Epithelial cell of proximal tubule (primary cell): ENCODE data around the gene BICRA. TPM values are rescaled to one million over a fixed set of nuclear protein-coding genes. Genes with fewer than 3 reads are reported as not detected.

Source experiments
- DNase-seq: peaks from one replicate; pipeline ENCODE4 v3.0.0-alpha.2; 2011; ENCODE audit warnings: low read depth
- H3K4me3 ChIP-seq: 2 replicates; pipeline ENCODE4 v1.5.1; 2011; ENCODE audit warnings: low read depth, mild to moderate bottlenecking, low read length
- total RNA-seq: library from RNA; depleted of rRNA; stranded (reverse); fragments of >200 nt; gene quantifications from 2 replicates; pipeline ENCODE4 v1.2.3, GENCODE V29; 2015
- TF ChIP-seq, protein P1 (sequence below): conservative IDR thresholded peaks from 2 replicates; pipeline ENCODE4 v1.5.1; 2012; ENCODE audit warnings: low read depth, mild to moderate bottlenecking, low read length

Gene BICRA
- 2.1 and 2.7 TPM in 2 replicates for total RNA-seq

DNA sequence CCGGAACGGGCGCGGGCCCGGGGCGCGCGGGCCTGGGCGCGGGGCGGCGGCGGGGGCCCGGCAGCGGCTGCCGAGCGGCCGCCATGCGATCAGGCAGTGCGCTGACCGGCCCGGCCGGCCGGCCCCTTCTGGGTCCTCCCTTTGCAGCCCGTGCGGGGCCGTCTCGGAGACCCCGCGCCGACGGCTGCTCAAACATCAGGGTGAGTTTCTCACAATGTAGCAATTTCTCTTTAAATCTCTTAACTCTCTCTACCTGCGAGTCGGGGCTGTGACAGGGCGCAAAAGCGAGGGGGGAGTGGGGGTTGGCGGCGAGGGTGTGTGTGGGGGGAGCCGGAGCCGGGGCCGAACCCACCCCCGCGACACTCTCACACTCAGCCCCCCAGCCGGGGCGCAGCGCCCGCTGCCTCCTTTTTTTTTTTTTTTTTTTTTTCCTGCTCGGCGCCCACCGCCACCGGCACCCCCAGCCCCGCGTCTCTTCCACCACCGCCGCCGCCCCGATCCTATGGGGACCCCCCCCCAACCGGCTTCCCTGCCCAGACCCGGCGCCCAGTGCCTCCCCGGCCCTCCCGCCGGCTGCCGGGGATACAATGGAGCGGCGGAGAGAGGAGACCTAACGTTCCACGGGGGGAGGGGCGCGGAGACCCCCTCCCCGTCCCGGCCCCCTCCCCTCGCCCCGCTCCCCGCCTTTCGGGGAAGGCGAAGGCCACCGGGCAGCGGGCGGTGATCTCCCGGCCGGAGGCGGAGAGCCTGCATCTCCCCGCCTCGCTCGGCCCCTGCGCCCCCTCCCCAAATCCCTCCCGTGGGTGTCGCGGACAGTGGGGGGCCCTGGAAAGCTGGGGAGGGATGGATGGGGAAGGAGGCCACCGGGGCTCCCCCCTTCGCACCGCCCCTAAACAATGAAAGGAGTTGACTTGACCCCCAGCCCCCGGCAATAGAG is at the start of gene BICRA:
Gene BICRA (plus strand): TSS at position 166 of the 937 bp plus-strand sequence. CDS start 64,441 bp downstream, outside the sequence.
- H3K4me3 ChIP-seq: peak within 1 kb of the TSS; percentile 99
- no peak for DNase-seq
- TF ChIP-seq, protein P1, sequence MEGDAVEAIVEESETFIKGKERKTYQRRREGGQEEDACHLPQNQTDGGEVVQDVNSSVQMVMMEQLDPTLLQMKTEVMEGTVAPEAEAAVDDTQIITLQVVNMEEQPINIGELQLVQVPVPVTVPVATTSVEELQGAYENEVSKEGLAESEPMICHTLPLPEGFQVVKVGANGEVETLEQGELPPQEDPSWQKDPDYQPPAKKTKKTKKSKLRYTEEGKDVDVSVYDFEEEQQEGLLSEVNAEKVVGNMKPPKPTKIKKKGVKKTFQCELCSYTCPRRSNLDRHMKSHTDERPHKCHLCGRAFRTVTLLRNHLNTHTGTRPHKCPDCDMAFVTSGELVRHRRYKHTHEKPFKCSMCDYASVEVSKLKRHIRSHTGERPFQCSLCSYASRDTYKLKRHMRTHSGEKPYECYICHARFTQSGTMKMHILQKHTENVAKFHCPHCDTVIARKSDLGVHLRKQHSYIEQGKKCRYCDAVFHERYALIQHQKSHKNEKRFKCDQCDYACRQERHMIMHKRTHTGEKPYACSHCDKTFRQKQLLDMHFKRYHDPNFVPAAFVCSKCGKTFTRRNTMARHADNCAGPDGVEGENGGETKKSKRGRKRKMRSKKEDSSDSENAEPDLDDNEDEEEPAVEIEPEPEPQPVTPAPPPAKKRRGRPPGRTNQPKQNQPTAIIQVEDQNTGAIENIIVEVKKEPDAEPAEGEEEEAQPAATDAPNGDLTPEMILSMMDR: no peak

- H3K4me3 ChIP-seq: no peak overlapping the region
- no peak for DNase-seq
- TF ChIP-seq, protein P1: no peak
Measured at GRCh38 chr19:47560999-47561398, 47.9 kb upstream of the BICRA start.

DNA sequence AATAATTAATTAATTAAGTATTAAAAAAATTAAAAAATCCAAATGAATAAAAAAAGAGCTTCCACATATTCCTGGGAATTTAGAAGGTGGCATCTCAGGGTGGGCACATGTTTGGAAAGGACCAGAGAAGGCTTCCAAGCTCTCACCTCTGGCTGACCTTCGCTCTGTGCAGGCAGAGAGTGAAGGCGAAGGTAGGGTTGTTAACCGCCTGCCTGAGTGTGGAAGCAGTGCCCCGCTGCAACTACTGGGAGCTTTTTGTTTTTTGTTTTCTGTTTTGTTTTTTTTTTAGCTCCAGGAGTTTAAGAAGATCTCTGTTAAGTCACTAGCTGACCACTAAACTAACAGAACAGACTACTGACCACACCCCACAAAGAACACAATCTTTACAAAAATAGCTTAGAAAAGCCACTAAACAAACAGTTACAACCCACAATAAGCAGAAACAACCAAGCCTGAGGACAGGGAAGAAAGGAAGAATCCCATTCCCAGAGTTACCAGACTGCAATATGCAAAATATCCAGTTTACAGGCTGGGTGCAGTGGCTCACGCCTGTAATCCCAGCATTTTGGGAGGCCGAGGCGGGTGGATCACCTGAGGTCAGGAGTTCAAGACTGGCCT is 47.4 kb upstream of the BICRA start:
- H3K4me3 ChIP-seq: no peak overlapping the region
- no peak for DNase-seq
- TF ChIP-seq, protein P1: no peak

GRCh38 chr19:47564081-47564480 is 44.9 kb upstream of the BICRA start:
- TF ChIP-seq, protein P1: no peak
- DNase-seq: no peak
- no peak overlapping the region for H3K4me3 ChIP-seq

GRCh38 chr19:47569331-47569730 is 39.6 kb upstream of the BICRA start:
- no peak overlapping the region for H3K4me3 ChIP-seq
- DNase-seq: no peak
- TF ChIP-seq, protein P1: no peak

DNA sequence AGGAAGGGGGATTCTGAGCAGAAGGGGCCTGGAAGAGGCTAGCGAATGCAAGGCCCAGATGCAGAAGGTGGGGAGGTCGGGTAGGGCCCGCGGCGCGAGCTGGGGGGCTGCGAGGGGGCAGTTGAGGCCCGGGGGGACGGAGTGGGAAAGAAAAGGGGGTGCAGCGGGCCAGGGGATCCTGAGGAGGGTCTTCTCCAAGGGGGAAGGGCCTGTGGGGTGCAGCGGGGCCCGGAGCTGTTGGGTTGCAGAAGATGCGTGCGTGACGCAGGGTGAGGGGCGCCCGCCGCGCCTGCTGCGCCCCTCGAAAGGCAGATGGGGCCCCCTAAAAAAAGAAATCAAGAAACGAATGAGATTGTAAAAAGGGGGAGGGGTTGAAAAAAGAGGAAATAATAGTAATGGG is 36.3 kb upstream of the BICRA start:
- TF ChIP-seq, protein P1: no peak
- H3K4me3 ChIP-seq: no peak overlapping the region

More for the DNA sequence above, 36.3 kb upstream of the BICRA start:
- no peak for DNase-seq
